Parathyroid adenoma (tissue), 2 donors: Measurements from ENCODE around the gene GNG14.
A peak's percentile ranks its signal among the peaks of the same experiment; 100 is the strongest.
"Not testable (repeated sequence)": the region's sequence is repeated elsewhere in the genome, so short reads cannot be mapped to it uniquely, and the experiment has no call there.

Experiments used
- H2AFZ ChIP-seq: fragments of 300-600 bp; sonication (generic); one replicate; pipeline ENCODE4 v1.7.0; 2017; ENCODE audit warnings: antibody characterized with exemption, mild to moderate bottlenecking
- H3K27ac ChIP-seq: fragments of 300-600 bp; sonication (generic); one replicate; pipeline ENCODE4 v1.7.0; 2017
- H3K27me3 ChIP-seq: fragments of 300-600 bp; sonication (generic); one replicate; pipeline ENCODE4 v1.7.0; 2017; ENCODE audit warnings: low read length; ENCODE audit not compliant: control insufficient read depth, insufficient read depth
- H3K36me3 ChIP-seq: fragments of 300-600 bp; sonication (generic); one replicate; pipeline ENCODE4 v1.7.0; 2017; ENCODE audit warnings: low read length; ENCODE audit not compliant: control insufficient read depth, insufficient read depth
- H3K4me1 ChIP-seq: fragments of 300-600 bp; sonication (generic); one replicate; pipeline ENCODE4 v1.7.0; 2017; ENCODE audit warnings: control low read depth
- H3K4me2 ChIP-seq: fragments of 300-600 bp; sonication (generic); one replicate; pipeline ENCODE4 v1.7.0; 2017; ENCODE audit warnings: low read length
- H3K4me3 ChIP-seq: fragments of 300-600 bp; sonication (generic); one replicate; pipeline ENCODE4 v1.7.0; 2017; ENCODE audit warnings: low read depth, low read length
- H3K79me2 ChIP-seq: fragments of 300-600 bp; sonication (generic); one replicate; pipeline ENCODE4 v1.7.0; 2017; ENCODE audit warnings: control low read depth
- H3K9ac ChIP-seq: fragments of 300-600 bp; sonication (generic); one replicate; pipeline ENCODE4 v1.7.0; 2017; ENCODE audit warnings: mild to moderate bottlenecking
- H3K9me3 ChIP-seq: fragments of 300-600 bp; sonication (generic); one replicate; pipeline ENCODE4 v1.7.0; 2017; ENCODE audit warnings: low read length; ENCODE audit not compliant: control insufficient read depth
- CTCF ChIP-seq: fragments of 300-600 bp; sonication (generic); IDR thresholded peaks from one replicate; pipeline ENCODE4 v1.7.0; 2017; ENCODE audit warnings: antibody characterized with exemption, mild to moderate bottlenecking
- donor health status: primary hyperparathyroidism.

The GNG14 gene

DNA sequence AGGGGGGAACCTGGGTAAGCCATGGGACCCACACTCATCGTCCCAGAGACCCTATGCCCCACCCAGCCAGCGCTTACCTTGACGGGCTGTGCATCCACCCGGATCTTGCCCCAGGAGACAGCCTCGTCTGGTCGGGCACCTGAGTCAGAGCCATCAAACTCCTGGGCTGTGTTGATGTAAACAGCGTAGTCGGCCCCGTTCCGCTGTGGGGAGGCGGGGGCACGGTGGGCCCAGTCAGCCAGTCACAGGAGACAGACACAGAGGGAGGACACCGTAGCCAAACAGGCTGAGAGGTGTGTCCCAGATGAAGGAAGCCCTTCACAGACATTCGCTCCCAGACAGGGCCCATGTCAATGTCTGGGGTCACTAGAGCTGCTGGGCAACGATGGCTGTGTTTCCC, 11.9 kb upstream of the GNG14 start:
- H3K36me3 ChIP-seq, result no peaks in the 10 kb centered on the region

DNA sequence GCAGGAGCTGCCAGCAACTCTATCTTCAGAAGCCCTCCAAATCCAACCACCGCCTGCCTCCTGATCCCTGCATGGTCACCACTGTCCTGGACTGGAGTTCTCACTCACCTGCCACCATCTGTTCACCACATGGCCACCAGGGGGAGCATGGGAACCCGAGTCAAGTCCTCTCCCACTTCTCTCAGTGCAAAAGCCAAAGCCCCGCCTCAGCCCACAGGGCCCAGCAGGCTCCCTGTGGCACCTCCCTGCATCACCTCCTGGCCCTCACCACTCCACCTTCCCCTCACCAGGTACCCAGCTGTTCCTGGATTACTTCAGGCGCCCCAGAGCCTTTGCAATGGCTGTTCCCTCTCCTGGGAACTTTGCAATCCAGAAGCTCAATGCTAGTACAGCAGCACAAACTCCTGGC, 11.4 kb upstream of the GNG14 start:
- H3K27ac ChIP-seq, result peak overlapping the region; percentile 2
- H3K4me1 ChIP-seq, result peaks cover 4% of the 10 kb centered on the region
- H3K27me3 ChIP-seq, result no peaks in the 10 kb centered on the region
- no peak overlapping the region for H2AFZ ChIP-seq
- H3K36me3 ChIP-seq, result no peaks in the 10 kb centered on the region
- TF ChIP-seq CTCF, result peak; percentile 86
- H3K9ac ChIP-seq, result no peak overlapping the region
- no peaks in the 10 kb centered on the region for H3K9me3 ChIP-seq
- peaks cover 2% of the 10 kb centered on the region for H3K79me2 ChIP-seq
- H3K4me2 ChIP-seq, result no peak overlapping the region
- no peak overlapping the region for H3K4me3 ChIP-seq

More for the DNA sequence above, 11.9 kb upstream of the GNG14 start:
- H3K9me3 ChIP-seq, result no peaks in the 10 kb centered on the region
- H3K27me3 ChIP-seq, result no peaks in the 10 kb centered on the region
- peaks cover 2% of the 10 kb centered on the region for H3K79me2 ChIP-seq
- H3K9ac ChIP-seq, result no peak overlapping the region
- H3K4me1 ChIP-seq, result peaks cover 4% of the 10 kb centered on the region
- TF ChIP-seq CTCF, result no peak
- H3K27ac ChIP-seq, result no peak overlapping the region
- no peak overlapping the region for H3K4me3 ChIP-seq
- H2AFZ ChIP-seq, result no peak overlapping the region
- no peak overlapping the region for H3K4me2 ChIP-seq

GRCh38 chr19:12676928-12677327, 10.9 kb upstream of the GNG14 start:
- peak overlapping the region; percentile 2 for H3K27ac ChIP-seq
- no peak overlapping the region for H3K9ac ChIP-seq
- peaks cover 2% of the 10 kb centered on the region for H3K79me2 ChIP-seq
- no peak for TF ChIP-seq CTCF
- no peak overlapping the region for H3K4me3 ChIP-seq
- H3K4me2 ChIP-seq, result no peak overlapping the region
- no peak overlapping the region for H2AFZ ChIP-seq
- H3K4me1 ChIP-seq, result peaks cover 4% of the 10 kb centered on the region
- no peaks in the 10 kb centered on the region for H3K9me3 ChIP-seq
- H3K27me3 ChIP-seq, result no peaks in the 10 kb centered on the region
- no peaks in the 10 kb centered on the region for H3K36me3 ChIP-seq

GRCh38 chr19:12678039-12678438, 9.8 kb upstream of the GNG14 start:
- not testable (repeated sequence) for H3K79me2 ChIP-seq, H3K27me3 ChIP-seq, H3K27ac ChIP-seq, H3K4me2 ChIP-seq, H3K4me3 ChIP-seq, H3K9me3 ChIP-seq, H3K4me1 ChIP-seq, H3K36me3 ChIP-seq, H2AFZ ChIP-seq, H3K9ac ChIP-seq

- Histone ChIP-seq H3K9ac (no peak overlapping the region), H3K79me2 (peaks cover 2% of the 10 kb centered on the region), H3K4me1 (peaks cover 4% of the 10 kb centered on the region), H3K27me3 (no peaks in the 10 kb centered on the region), H3K27ac (no peak overlapping the region), H3K4me2 (no peak overlapping the region), H2AFZ (no peak overlapping the region), H3K4me3 (no peak overlapping the region), H3K9me3 (no peaks in the 10 kb centered on the region), H3K36me3 (no peaks in the 10 kb centered on the region)
- no peak for TF ChIP-seq CTCF
Observed at GRCh38 chr19:12680034-12680433, 7.8 kb upstream of the GNG14 start.
